Heart left ventricle (tissue), 13 donors: ENCODE measurements around the gene METTL9.

Source experiments
- POLR2A ChIP-seq, 2 donors: fragments of 450-650 bp; IDR thresholded peaks; one replicate each; pipeline ENCODE4 v1.6.1; 2017; ENCODE audit warnings: antibody characterized with exemption in 2 of 2, mild to moderate bottlenecking in 2 of 2, moderate library complexity in 2 of 2
- TF ChIP-seq, protein P1 (sequence below), 12 donors: fragments of 200-600 bp; sonication (generic) in 4 of 12; IDR thresholded peaks; one replicate each; pipeline versions ENCODE4 v1.5.0 to v1.8.0; 2018 to 2022; ENCODE audit warnings: antibody characterized with exemption in 12 of 12, mild to moderate bottlenecking in 5 of 12
- donor health status: ischemic (EF 13 %, LVEDD 7.1; RV severe dilation, severe dysfunction).
- donor health status: DM: no; HTN: yes; CAD: no.
- donor health status: DM: no; HTN: no; CAD: no.
- donor health status: ischemic (EF 25% LVEDD 6.9; RV normal size, moderate dysfunction).
- donor health status: ischemic (EF 25% LVEDD 5.7; RV mildly dilated, moderate dysfunction).
- donor health status: ischemic (EF 35%, LVEDD 5.7; RV mildly dilated, moderate dysfunction).
- donor health status: nonischemic (EF 11% LVEDD 7.7; RV severe dilation, severe dysfunction).
- donor health status: DM: yes; HTN: yes; CAD: no.
- donor health status: PGD.
- donor health status: ischemic (EF 29% LVEDD 5.4; RV normal size, mild dysfunction).
- donor health status: nonischemic (EF 23%, LVEDD 6.1; RV moderate dilation, normal function).

DNA sequence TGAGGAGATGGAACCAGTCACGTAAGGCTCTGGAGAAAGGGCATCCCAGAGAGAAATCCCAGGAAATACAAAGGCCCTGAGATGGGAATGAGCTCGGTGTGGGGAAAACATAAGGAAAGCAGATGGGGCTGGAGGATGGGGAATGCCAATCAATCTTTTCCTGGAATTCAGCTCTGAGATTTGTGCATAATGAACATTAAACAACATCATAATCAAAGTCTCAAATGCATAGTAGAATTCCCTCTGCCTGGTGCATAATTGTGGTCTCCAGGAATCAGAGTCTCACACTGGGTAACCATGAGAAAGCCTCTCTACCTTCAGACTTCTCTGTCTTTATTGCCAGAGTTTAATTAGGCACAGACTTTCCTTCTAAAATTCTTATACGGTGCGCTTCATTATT lies 95.2 kb downstream of the METTL9 start:
- TF ChIP-seq, protein P1, sequence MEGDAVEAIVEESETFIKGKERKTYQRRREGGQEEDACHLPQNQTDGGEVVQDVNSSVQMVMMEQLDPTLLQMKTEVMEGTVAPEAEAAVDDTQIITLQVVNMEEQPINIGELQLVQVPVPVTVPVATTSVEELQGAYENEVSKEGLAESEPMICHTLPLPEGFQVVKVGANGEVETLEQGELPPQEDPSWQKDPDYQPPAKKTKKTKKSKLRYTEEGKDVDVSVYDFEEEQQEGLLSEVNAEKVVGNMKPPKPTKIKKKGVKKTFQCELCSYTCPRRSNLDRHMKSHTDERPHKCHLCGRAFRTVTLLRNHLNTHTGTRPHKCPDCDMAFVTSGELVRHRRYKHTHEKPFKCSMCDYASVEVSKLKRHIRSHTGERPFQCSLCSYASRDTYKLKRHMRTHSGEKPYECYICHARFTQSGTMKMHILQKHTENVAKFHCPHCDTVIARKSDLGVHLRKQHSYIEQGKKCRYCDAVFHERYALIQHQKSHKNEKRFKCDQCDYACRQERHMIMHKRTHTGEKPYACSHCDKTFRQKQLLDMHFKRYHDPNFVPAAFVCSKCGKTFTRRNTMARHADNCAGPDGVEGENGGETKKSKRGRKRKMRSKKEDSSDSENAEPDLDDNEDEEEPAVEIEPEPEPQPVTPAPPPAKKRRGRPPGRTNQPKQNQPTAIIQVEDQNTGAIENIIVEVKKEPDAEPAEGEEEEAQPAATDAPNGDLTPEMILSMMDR (IDR thresholded peaks at IDR 0.05): no peak
- TF ChIP-seq POLR2A (IDR thresholded peaks at IDR 0.05): no peak
